Hepatocyte (in vitro differentiated cells): ENCODE measurements around the gene CUBN. TPM values are rescaled to one million over a fixed set of nuclear protein-coding genes. Genes with fewer than 3 reads are reported as not detected.

Experiments
- DNase-seq: peaks from one replicate; pipeline ENCODE4 v3.0.0-alpha.2; 2016; ENCODE audit warnings: low spot score
- H2AFZ ChIP-seq: fragments of 200-600 bp; sonication (generic); 2 replicates; pipeline ENCODE4 v1.6.0; 2016; ENCODE audit warnings: antibody characterized with exemption, mild to moderate bottlenecking
- H3K27ac ChIP-seq: fragments of 200-600 bp; sonication (generic); 2 replicates; pipeline ENCODE4 v1.5.1; 2016; ENCODE audit warnings: mild to moderate bottlenecking
- H3K27me3 ChIP-seq: fragments of 200-600 bp; sonication (generic); 2 replicates; pipeline ENCODE4 v1.6.1; 2016
- H3K36me3 ChIP-seq: fragments of 200-600 bp; sonication (generic); replicated peaks from 2 replicates; pipeline ENCODE4 v1.5.1; 2016; ENCODE audit warnings: low read depth; ENCODE audit not compliant: insufficient read depth
- H3K4me1 ChIP-seq: fragments of 200-600 bp; sonication (generic); 2 replicates; pipeline ENCODE4 v1.5.1; 2016; ENCODE audit warnings: mild to moderate bottlenecking, moderate library complexity; ENCODE audit not compliant: insufficient read depth
- H3K4me2 ChIP-seq: fragments of 200-600 bp; sonication (generic); 2 replicates; pipeline ENCODE4 v1.6.0; 2016
- H3K4me3 ChIP-seq: fragments of 200-600 bp; sonication (generic); 2 replicates; pipeline ENCODE4 v1.5.1; 2016; ENCODE audit warnings: mild to moderate bottlenecking
- H3K79me2 ChIP-seq: fragments of 200-600 bp; sonication (generic); 2 replicates; pipeline ENCODE4 v1.6.0; 2017; ENCODE audit warnings: mild to moderate bottlenecking
- H3K9me2 ChIP-seq: fragments of 200-600 bp; sonication (generic); replicated peaks from 2 replicates; pipeline ENCODE4 v1.6.0; 2017; ENCODE audit warnings: mild to moderate bottlenecking; ENCODE audit not compliant: insufficient read depth
- H3K9me3 ChIP-seq: fragments of 200-600 bp; sonication (generic); 2 replicates; pipeline ENCODE4 v1.5.1; 2016; ENCODE audit warnings: low read depth, mild to moderate bottlenecking
- H4K20me1 ChIP-seq: fragments of 200-600 bp; sonication (generic); 2 replicates; pipeline ENCODE4 v1.6.0; 2016; ENCODE audit warnings: mild to moderate bottlenecking; ENCODE audit not compliant: insufficient read depth, poor library complexity, severe bottlenecking
- CTCF ChIP-seq: fragments of 200-600 bp; sonication (generic); IDR thresholded peaks from 2 replicates; pipeline ENCODE4 v1.5.1; 2016; ENCODE audit warnings: antibody characterized with exemption, mild to moderate bottlenecking; ENCODE audit not compliant: poor library complexity
- EZH2 ChIP-seq: fragments of 200-600 bp; sonication (generic); IDR thresholded peaks from 2 replicates; pipeline ENCODE4 v1.6.1; 2016; ENCODE audit warnings: antibody characterized with exemption, mild to moderate bottlenecking, borderline replicate concordance
- EZH2phosphoT487 ChIP-seq: fragments of 200-600 bp; sonication (generic); IDR thresholded peaks from one replicate; pipeline ENCODE4 v1.6.1; 2018; ENCODE audit warnings: antibody characterized with exemption, mild to moderate bottlenecking, low read depth, moderate library complexity; ENCODE audit not compliant: unreplicated experiment, severe bottlenecking
- WGBS: methylation state at CpG from one replicate; pipeline ENCODE4 v1.1.6; 2016; ENCODE audit warnings: low lambda C conversion rate; ENCODE audit errors: missing lambda C conversion rate; 5-methylcytosine and 5-hydroxymethylcytosine counted together
- polyA plus RNA-seq: library from polyadenylated mRNA; unstranded; fragments of >200 nt; fragmentation: Nextera tagmentation; extraction: Ambion mirVana; gene quantifications from 2 replicates; pipeline ENCODE4 v1.2.1, GENCODE V29; 2016
- total RNA-seq: library from RNA; depleted of rRNA; stranded (reverse); fragments of >200 nt; gene quantifications from 2 replicates; pipeline ENCODE4 v1.2.3, GENCODE V29; 2014

The CUBN gene
- total and polyA plus RNA-seq, 2 experiments from 2014 or later = 2.0 to 10.6 TPM

- H4K20me1 ChIP-seq = no peaks in the 10 kb centered on the region
- H3K79me2 ChIP-seq = no peaks in the 10 kb centered on the region
- H3K4me3 ChIP-seq = no peak overlapping the region
- TF ChIP-seq EZH2 = no peak
- no peak for TF ChIP-seq CTCF
- no peak for TF ChIP-seq EZH2phosphoT487
- H3K4me1 ChIP-seq = peaks cover 24% of the 10 kb centered on the region
- H3K9me3 ChIP-seq = no peaks in the 10 kb centered on the region
- H2AFZ ChIP-seq = no peak overlapping the region
- no peaks in the 10 kb centered on the region for H3K36me3 ChIP-seq
- WGBS = 84% methylated on average over 2 of the region's 2 CpGs
- DNase-seq = no peak
- no peaks in the 10 kb centered on the region for H3K9me2 ChIP-seq
- peak overlapping the region; percentile 56 for H3K27ac ChIP-seq
- no peaks in the 10 kb centered on the region for H3K27me3 ChIP-seq
- no peak overlapping the region for H3K4me2 ChIP-seq
These were observed 7.6 kb downstream of the CUBN start for GRCh38 chr10:17122052-17122451.

- WGBS = 34% methylated on average over 3 of the region's 3 CpGs
- Histone ChIP-seq H3K4me3 (no peak overlapping the region), H3K36me3 (no peaks in the 10 kb centered on the region), H3K9me2 (no peaks in the 10 kb centered on the region), H4K20me1 (no peaks in the 10 kb centered on the region), H3K27me3 (no peaks in the 10 kb centered on the region), H3K27ac (peak overlapping the region; percentile 8), H3K9me3 (no peaks in the 10 kb centered on the region), H3K79me2 (no peaks in the 10 kb centered on the region), H3K4me1 (peaks cover 24% of the 10 kb centered on the region), H2AFZ (no peak overlapping the region), H3K4me2 (no peak overlapping the region)
- TF ChIP-seq EZH2phosphoT487 (no peak), EZH2 (no peak), CTCF (no peak)
- no peak for DNase-seq
These were observed 8.9 kb downstream of the CUBN start for GRCh38 chr10:17120694-17121093.

- no peaks in the 10 kb centered on the region for H4K20me1 ChIP-seq
- no peaks in the 10 kb centered on the region for H3K9me3 ChIP-seq
- H3K9me2 ChIP-seq = no peaks in the 10 kb centered on the region
- peaks cover 24% of the 10 kb centered on the region for H3K4me1 ChIP-seq
- DNase-seq = no peak
- H2AFZ ChIP-seq = no peak overlapping the region
- 52% methylated on average over 3 of the region's 3 CpGs for WGBS
- no peaks in the 10 kb centered on the region for H3K36me3 ChIP-seq
- peak overlapping the region; percentile 41 for H3K27ac ChIP-seq
- no peak overlapping the region for H3K4me3 ChIP-seq
- H3K79me2 ChIP-seq = no peaks in the 10 kb centered on the region
- no peak overlapping the region for H3K4me2 ChIP-seq
- no peaks in the 10 kb centered on the region for H3K27me3 ChIP-seq
- TF ChIP-seq EZH2 (no peak), CTCF (no peak), EZH2phosphoT487 (no peak)
These were observed 9.8 kb downstream of the CUBN start for GRCh38 chr10:17119845-17120244.

GRCh38 chr10:17116193-17116592 is 13.4 kb downstream of the CUBN start:
- H3K4me1 ChIP-seq = peaks cover 5% of the 10 kb centered on the region
- TF ChIP-seq EZH2 (no peak), CTCF (no peak), EZH2phosphoT487 (no peak)

More at GRCh38 chr10:17116193-17116592, 13.4 kb downstream of the CUBN start:
- Histone ChIP-seq H4K20me1 (no peaks in the 10 kb centered on the region), H3K36me3 (no peaks in the 10 kb centered on the region), H3K4me2 (no peak overlapping the region), H2AFZ (no peak overlapping the region), H3K79me2 (no peaks in the 10 kb centered on the region), H3K4me3 (no peak overlapping the region), H3K9me3 (no peaks in the 10 kb centered on the region), H3K27me3 (no peaks in the 10 kb centered on the region), H3K9me2 (no peaks in the 10 kb centered on the region), H3K27ac (peak overlapping the region; percentile 74)
- 77% methylated on average over 5 of the region's 5 CpGs for WGBS
- DNase-seq = no peak
